NCI-H1105 (cell line): ENCODE measurements around the gene C15orf39.
"Not testable (repeated sequence)": the region's sequence is repeated elsewhere in the genome, so short reads cannot be mapped to it uniquely, and the experiment has no call there.

Experiments
- DNase-seq: peaks from one replicate; lab custom pipeline; 2025; lab: John Stamatoyannopoulos, UW

The C15orf39 gene

DNA sequence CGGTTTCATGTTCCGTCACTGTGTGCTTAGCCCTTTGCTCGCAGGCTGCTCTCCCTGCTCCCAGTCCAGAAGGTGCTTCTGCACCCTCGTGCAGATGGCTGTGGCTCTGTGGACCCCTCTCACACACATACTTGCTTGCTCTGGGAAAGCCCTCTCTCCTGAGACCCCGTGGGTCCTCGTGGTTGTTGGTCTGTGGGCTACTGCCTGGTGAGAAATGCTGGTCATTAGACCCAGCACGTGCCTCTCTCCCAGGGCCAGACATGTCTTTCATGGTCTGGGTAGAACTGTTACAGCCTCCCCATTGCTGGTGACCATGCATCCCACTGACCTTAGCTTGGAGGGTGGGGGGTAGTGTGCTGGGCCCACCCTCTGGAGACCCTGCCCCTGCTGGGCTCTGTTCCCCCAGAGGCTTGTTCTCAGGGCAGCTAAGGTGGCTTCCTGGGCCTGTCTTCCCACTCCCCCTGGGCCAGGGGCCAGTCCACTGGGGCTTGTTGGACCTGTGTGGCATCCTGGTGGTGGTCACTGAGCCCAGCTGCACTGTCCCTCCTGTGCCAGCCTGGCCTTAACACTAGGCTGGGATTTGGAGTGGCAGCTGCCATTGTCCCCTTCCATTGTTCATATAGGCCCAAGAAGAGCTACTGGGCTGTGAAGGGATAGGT is 10.6 kb downstream of the C15orf39 start:
- DNase-seq, result no peak

DNA sequence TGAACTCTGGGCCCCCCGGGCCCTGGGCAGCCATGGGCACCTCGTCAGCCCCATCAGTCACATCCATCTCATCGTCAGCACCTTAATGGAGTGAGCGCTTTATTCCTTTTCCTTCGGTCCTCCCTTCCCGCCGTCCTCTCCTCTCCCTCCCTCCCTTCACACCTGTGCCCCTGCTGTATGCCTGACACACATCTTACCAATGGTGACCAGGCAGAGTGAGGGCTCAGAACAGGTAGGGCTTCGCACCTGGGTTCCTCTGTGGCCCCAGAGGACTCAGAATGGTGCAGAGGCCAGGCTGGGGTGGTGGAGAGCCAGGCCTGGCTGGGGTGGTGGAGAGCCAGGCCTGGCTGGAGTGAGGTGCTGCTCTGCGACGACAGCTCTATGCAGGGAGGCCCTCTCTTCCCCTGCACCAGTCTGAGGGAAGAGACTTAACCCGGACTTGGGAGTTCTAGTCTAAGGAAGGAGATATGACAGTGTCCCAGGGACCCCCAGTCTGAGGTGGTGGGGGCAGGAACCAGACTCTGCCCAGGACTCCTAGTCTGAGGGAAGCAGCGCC is 11.6 kb downstream of the C15orf39 start:
- DNase-seq, result no peak

DNA sequence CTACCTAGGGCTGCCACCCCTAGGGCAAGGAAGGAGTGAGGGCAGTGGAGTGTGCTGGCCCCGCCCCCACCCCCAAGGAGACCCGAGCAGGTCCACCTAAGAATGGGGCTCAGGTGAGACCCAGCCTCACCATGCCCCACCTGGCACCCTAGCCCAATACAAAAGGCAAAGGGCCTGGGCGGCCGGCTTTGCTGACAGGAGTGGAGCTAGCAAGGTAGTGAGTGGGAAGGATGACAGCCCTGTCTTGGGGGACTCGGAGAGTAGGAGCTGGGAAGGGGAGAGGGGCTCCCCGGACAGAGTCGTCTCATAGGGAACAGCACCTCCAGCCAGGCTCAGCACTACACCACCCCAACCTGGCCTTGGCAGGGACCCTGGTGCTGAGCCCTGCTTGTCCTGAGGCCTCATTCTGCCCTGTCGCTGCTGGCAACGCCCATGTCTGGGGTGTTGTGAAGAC is 12.1 kb downstream of the C15orf39 start:
- DNase-seq, result no peak

DNA sequence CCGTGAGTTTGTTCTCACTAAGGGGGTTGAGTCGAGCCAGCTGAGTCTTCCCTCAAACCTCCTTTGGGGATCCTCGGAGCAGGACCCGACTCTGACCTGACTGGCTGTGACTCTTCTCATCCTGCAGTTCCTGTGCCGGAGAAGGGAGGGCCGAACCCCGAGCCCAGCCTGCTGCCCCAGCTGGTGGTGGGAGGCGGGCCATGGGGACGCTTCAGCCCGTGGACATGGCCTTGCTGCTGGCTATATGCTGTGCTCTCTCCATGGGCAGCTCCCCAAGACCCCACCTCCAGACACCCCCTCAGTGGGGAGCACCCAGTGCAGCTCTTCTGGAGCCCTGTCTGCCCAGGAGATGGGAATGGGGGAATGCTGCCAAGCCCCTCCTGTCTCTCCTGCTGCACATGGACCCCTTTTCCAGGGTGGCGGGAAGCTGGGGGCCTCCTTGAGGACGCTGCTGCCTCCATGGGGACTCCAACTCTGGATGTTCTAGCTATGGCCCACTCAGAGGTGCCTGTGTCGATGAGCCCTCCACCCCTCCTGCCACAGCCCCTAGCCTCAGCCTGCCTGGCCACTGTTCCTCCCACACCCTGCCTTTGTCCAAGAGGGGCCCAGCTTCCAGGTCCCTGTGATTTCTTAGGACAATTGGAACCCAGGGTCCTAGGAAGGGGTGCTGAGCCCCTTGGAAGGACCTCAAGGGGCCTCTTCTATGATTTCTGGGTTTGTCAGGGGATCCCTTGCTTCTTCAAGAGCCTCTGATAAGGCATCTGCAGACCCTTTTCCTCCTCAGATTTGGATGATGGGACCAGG is 12.8 kb downstream of the C15orf39 start:
- no peak for DNase-seq

DNA sequence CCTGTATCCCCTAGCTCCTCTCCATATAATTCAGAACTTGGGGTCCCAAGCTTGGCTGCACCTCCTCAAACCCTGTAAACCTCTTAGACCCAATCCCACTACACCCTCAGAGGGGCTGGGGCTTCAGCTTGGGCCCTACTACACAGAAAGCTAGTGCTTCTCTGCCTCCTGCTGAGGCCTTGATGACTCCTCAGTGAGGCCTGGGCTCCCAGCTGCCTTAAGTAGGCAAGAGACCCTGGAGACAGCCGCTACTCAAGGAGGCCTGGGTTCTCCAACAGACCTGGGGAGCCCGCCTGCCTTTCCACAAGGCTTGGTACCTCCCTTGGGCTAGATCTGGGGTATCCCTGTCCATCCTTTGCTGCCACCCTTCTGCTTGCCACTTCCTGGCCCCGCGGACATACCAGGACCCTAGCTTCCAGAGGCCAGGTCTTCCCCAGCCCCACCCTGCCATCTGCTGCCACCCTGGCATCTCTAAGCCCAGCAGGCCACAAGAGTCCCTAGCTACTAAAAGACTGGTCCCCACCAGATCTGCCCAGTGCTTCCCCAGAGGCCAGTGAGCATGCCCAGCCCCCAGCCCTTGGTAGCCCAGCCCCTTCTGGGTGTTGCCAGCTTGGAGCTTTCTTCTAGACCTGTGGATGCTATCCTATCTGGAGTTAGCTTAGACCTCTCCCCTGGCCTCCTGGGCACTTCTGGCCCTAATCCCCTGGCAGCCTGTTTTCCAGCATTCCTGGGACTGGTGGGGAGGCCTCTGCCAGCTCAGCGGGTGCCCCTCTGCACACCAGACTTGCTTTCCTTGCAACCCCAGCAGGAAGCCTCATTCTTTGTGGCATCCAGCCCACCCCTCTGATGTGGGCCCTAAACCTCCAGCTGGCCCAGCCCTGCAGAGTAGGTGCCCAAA is 13.7 kb downstream of the C15orf39 start:
- DNase-seq, result no peak

DNA sequence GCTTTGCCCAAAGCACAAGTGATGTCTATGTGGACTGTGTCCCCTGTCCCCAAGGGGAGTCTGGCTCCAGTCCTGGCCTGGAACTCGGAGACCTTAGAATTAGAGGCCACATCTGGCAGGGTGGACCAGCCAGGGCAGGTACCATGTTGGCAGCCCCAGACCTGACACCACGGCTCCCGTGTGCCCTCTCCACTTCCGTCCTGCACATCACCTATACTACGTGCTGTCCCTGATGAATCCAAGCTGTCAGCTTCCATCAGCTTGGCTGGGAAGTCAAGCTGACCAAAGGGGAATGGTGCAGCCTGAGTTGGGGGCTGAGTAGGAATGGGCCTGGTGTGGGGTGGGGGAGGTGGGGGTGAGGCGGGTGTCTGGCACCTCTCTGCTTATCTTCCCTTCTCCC is 15.3 kb downstream of the C15orf39 start:
- DNase-seq, result no peak

DNA sequence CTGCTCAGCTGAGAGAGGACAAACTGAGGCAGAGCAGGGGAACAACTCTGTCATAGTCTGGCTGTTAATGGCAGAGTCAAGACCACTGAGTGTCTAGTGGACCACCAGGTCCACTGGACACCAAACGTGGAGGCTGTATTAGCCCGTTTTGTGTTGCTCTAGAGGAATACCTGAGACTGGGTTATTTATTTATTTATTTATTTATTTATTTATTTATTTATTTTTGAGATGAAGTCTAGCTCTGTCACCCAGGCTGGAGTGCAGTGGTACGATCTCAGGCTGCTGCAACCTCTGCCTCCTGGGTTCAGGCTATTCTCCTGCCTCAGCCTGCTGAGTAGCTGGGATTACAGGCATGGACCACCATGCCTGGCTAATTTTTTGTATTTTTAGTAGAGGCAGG is 15.9 kb downstream of the C15orf39 start:
- not testable (repeated sequence) for DNase-seq

DNA sequence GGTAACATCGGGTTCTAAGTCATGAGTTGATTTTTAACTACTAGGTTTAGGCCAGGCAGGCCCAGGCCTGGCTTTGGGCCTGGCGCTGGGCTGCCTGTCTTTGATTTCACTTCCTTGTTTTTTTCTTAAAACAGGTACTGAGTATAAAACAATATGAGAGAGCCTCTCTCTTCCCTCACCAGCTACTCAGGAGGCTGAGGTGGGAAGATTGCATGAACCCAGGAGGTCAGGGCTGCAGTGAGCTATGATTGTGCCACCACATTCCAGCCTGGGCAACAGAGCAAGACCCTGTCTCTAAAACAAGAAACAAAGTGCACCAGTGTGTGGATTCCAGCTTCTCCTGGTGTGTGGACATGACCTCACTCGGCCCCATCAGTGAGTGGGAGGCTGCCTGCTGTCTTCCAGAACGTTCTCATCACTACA is 17.8 kb downstream of the C15orf39 start:
- not testable (repeated sequence) for DNase-seq

DNA sequence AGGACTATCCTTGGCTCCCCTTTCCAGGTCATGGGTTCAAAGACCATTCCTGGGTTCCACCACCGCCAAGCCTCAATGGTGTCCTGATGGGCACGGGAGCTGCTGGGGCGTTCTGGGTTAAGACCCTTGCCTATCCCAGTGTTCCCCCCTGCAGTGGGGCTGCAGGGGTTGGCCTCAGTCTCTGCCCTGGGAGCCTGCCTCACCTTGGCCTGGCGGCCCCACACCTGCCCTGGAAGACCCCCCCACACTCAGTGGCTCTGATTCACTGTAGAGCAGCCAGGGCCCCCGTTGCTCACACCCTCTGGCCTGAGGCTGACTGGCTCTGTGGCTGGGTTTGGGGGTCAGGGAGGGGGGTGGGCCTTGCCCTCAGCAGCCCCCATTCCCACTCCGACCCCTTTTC is 22.0 kb downstream of the C15orf39 start:
- no peak for DNase-seq

DNA sequence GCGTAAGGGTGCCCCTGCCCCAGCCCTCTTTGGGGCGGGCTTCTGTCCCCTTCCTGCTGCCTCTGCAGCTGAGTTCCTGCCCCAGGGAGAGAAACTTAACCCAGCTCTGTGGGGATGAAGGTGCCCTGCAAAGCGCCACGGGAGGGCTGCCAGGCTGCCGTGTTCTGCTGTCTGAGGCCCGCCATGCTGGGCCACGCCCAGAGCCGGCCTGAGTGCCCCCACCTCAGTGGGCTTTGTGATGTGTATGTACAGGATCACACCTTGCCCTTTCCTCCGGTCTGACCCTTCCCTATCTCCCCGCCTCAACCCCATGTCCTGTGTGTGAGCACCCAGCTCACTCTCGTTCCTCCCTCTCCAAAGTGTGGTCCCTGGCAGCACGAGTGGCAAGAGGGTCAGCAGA is 22.6 kb downstream of the C15orf39 start:
- no peak for DNase-seq

DNA sequence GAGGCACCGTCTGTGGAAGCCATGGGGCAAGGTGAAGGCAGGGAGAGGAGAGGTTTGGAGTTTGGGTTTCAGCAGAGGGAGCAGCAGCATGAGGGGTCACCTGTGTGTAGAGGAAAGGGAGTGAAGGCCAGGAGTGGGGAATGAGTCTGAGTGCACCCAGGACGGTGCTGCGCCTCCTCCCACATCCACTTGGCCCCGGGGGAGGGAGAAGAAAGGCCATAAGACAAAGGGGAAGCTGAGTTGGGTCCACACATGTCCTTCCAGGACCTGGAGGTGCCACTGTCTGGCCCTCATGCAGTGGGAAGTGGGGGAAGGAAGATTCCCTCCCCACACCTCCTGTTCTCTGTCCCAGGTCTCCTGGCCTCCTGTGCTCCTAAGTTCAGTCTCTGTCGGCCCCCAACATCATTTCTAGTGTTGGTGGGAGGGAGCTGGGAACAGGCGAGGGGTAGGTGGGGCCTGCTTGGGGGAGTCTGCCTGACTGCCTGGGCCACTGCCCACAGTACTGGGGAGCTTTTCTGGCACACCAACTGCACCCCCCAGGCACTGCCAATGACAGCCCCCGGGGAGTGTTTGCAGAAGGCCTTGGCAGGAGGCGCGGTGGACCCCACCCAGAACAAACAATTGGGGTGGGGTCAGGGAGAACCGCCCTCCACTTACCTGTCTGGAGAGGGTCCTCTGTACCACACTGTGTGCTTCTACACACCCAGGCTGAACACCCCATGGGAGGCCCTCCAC is 23.6 kb downstream of the C15orf39 start:
- DNase-seq, result not testable (repeated sequence)

DNA sequence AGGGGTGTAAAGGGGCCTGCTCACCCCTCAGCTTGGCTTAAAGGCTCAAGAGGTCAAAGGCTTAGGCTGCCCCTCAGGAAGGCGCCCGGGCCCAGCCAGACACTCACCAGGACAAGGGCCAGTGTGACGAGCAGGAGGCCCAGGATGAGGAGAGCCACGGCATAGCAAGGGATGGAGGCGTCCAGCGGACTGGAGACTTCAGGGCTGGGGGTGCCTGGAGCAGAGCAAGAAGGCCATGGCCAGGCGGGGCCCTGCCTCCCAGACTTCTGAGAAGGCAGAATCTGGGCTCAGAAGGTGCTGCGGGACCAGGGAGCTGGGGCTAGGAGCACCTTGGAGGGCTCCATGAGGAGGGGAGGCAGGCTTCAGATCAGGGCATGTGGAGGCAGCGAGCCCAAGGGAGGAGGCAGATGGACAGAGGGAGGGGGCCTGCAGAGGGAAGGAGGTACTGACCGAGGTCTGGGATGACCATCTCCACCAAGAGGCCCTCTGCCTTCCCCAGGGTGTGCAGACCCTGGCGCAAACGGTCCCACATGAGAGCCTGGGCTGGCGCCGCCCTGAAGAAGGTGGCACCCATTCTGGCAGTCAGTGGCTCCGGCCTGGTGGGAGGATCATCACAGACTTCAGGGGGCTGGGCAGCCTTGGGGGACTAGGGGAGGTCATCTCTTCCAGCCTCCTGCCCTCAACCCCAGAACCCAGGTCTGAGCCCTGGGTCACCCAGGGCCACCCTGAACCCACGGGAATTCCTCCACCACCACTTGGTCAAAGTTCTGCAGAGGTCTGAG is 24.5 kb downstream of the C15orf39 start:
- DNase-seq, result no peak

DNA sequence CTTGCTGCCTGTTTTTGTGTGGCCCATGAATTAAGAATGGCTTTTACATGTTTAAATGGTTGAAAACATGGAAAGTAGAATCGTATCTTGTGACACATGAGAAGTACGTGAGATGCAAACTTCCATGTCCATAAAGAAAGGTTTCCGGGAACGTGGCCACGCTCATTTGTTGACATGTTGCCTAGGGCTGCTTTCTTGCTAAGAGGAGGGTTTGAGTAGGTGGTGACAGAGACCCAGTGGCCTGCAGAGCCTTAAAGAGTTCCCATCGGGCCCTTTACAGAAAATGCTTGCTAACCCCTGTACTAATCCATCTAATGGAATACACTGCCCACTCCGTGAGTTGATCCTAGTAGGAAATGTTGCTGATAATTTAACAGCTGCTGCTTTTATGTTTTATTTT is 25.4 kb downstream of the C15orf39 start:
- not testable (repeated sequence) for DNase-seq

DNA sequence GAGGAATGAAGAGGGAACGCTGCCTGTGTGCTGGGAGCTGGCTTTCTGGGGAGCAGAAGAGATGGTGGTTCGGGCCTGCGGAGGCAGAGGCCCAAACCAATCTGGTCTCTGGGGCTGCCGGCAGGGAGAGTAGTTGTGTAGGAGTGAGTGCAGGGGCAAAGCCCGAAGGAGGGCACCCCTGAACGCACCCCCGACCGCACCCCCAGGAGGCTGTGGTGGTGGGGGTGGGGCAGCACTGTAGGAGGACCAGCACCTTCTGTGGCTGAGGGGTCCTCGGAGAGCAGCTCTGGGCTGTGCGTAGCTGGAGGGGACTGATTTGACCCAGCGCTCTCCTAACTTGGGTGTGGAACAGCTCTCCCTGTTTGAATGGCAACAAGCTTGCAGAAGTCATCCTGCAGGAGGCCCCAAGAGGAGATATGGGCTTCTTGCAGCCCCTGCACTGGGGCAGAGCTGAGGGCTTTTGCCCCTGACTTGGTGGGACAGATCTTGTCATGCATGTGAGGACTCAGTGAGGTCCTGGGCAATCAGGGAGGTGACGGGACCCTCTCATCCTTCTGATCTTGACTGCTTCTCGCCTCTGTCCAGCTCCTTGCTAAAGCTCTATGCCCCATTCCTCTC is 26.1 kb downstream of the C15orf39 start:
- no peak for DNase-seq

DNA sequence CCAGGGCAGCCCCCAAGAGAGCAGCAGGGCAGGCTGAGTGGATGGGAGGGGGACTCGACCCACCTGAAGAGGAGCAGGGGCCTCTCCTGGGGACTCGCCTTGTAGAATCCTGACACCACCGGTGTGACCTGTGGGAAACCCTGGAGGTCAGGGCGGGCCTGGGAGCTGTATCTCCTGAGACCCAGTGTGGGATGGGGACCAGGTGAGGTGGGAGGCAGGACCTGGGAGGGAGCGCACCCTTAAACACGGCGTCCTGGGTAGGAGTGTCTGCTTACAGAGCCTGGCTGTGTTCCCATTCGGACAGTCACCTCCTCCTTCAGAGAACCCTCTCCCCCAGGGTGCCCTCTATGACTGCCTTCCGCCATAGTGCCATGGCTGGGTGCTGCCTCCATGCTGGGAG is 27.1 kb downstream of the C15orf39 start:
- DNase-seq, result no peak

DNA sequence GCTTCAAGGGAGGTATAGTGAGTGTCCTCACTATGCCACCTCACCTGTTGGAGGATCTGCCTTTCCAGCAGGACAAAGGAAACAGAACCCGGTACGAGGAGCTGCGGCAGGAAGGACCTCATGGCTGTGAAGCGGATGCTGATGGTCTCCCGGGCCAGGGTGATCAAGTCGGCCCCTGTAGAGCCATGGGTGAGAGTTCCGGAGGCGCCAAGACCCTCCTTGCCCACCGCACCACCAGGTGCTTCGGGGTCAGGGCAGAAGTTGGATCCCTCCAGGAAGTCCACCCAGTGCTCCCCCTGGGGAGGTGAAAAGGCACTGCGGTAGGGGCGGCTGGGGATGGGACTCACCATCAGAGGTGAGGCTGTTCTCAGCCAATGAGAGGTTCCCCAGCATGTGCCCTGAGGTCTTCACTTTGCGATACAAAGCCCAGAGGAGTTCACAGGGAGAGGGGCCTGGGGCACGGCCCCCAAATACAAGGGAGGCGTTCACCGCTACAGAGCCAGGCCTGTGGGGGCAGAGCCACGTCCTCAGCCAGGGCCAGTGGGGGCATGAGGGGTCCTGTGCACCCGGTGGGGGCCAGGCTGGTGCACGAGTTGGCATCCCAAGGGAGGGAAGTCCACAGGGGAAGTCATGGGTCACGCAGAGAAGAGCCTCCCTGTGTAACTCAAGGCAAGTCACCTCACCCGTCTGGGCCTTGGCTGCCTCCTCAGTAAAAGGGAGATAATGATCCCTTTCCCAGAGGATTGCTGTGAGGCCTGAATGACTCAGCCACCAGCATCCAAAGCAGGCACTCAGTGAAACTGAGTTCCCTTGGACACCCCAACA is 27.7 kb downstream of the C15orf39 start:
- DNase-seq, result no peak

DNA sequence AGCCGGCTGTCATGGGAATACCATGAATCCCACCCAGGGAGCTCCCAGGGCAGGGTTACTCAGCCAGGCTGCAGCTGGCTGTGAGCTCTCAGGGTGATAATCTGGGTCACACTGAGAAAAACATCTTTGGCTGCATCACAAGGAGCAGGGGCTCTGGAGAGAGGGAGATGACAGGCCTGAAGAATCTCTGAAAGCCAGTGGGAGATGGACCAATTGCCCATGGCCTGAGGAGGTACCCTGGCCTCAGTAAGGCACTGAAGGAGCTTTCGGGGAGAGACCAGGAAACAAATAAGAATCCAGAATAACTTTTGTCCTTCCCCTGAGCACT is 28.3 kb downstream of the C15orf39 start:
- DNase-seq, result no peak

DNA sequence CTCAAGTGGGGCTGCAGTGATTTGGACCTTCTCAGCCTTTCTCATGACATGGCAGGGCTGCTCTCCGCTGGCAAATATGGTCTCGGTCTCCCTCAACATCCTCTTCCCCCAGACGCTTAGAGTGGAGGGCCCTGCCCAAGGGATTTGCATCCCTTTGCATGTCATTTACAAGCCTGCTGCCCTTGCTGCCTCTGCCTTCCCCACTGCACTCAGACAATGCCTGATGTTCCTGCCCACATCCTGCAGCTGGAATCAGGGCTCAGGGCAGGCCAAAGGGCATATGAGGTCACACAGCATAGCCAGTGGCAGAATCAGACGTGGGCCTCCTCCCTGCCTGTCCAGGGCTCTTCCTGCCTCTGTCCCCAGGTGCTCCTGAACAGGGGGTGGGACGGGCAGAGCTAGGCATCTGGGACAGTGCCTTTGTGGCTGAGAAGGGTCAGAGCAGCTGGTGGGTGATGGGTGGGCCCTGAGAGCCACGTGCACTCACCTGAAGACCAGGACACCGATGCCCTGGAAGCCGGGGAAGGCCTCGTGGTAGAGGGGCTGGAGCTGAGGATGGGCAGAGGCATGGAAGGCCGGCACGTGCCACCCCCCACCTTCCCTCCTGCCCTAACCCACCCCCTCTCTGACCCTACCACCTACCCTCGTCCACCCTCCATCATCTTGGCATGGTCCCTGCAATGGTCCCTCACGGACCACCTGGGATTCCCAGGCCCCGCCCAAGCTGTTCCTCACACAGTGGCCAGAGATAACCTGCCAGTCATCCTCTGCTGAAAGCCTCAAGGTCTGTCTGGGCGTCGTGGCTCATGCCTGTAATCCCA is 29.1 kb downstream of the C15orf39 start:
- no peak for DNase-seq

DNA sequence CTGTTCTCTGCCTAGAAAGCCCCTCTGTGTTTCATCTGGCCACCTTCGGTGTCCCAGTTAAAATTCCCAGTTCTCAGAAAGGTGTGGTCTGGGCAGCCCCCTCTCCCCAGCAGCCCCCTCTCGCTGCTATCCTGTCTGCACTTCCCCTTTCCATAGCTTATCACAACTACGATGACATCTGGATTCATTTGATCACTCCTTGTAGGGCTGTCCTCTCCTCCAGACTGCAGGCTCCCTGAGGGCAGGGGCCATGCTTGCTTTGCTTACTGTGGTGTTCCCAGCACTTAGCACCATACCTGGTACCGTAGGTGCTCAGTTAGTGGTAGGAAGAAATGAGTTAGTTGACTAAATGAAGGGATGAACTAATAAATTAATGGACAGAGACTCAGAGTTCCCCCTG is 30.2 kb downstream of the C15orf39 start:
- DNase-seq, result no peak
